ENCODE measurements around the gene UNC13C.

Gene UNC13C

GRCh38 chr15:54026258-54026657, 48.0 kb downstream of the UNC13C start:
- DNase-seq: no peak

GRCh38 chr15:54026891-54027290, 48.6 kb downstream of the UNC13C start:
- no peak for DNase-seq

- no peak for DNase-seq
Measured at GRCh38 chr15:54029081-54029480, 50.8 kb downstream of the UNC13C start.

- DNase-seq: no peak
Measured at GRCh38 chr15:54032066-54032465, 53.8 kb downstream of the UNC13C start.

- DNase-seq: no peak
Measured at GRCh38 chr15:54033356-54033860, 55.2 kb downstream of the UNC13C start.

- no peak for DNase-seq
Measured at GRCh38 chr15:54033869-54034458, 55.7 kb downstream of the UNC13C start.

- DNase-seq: no peak
Measured at GRCh38 chr15:54035616-54036015, 57.4 kb downstream of the UNC13C start.

- no peak for DNase-seq
Measured at GRCh38 chr15:54045397-54045796, 67.2 kb downstream of the UNC13C start.

- no peak for DNase-seq
Measured at GRCh38 chr15:54046093-54046492, 67.9 kb downstream of the UNC13C start.

- no peak for DNase-seq
Measured at GRCh38 chr15:54064365-54064764, 86.1 kb downstream of the UNC13C start.

GRCh38 chr15:54066403-54066802, 88.2 kb downstream of the UNC13C start:
- DNase-seq: no peak

- no peak for DNase-seq
Measured at GRCh38 chr15:54082836-54083492, 104.7 kb downstream of the UNC13C start.

- DNase-seq: no peak
Measured at GRCh38 chr15:54083501-54083900, 105.3 kb downstream of the UNC13C start.

- DNase-seq: no peak
Measured at GRCh38 chr15:54083991-54084390, 105.8 kb downstream of the UNC13C start.

- no peak for DNase-seq
Measured at GRCh38 chr15:54088837-54089236, 110.6 kb downstream of the UNC13C start.

GRCh38 chr15:54089776-54090175, 111.5 kb downstream of the UNC13C start:
- no peak for DNase-seq

- DNase-seq: no peak
Measured at GRCh38 chr15:54091651-54092050, 113.4 kb downstream of the UNC13C start.

- no peak for DNase-seq
Measured at GRCh38 chr15:54094661-54095060, 116.4 kb downstream of the UNC13C start.

- no peak for DNase-seq
Measured at GRCh38 chr15:54097019-54097418, 118.8 kb downstream of the UNC13C start.

GRCh38 chr15:54099010-54099409, 120.8 kb downstream of the UNC13C start:
- no peak for DNase-seq

- DNase-seq: no peak
Measured at GRCh38 chr15:54101664-54102270, 123.5 kb downstream of the UNC13C start.

- no peak for DNase-seq
Measured at GRCh38 chr15:54102704-54103103, 124.5 kb downstream of the UNC13C start.

GRCh38 chr15:54109014-54109413, 130.8 kb downstream of the UNC13C start:
- DNase-seq: no peak

- DNase-seq: no peak
Measured at GRCh38 chr15:54119051-54119450, 140.8 kb downstream of the UNC13C start.

All from activated naive CD4-positive, alpha-beta T cell treated with anti-CD3 and anti-CD28 coated beads, Interleukin-2, amount 50 U/mL, for 16 hours (primary cell).